ENCODE results near the gene MYO7B.
"Not testable (repeated sequence)": the region's sequence is repeated elsewhere in the genome, so short reads cannot be mapped to it uniquely, and the experiment has no call there.

The MYO7B gene

DNA sequence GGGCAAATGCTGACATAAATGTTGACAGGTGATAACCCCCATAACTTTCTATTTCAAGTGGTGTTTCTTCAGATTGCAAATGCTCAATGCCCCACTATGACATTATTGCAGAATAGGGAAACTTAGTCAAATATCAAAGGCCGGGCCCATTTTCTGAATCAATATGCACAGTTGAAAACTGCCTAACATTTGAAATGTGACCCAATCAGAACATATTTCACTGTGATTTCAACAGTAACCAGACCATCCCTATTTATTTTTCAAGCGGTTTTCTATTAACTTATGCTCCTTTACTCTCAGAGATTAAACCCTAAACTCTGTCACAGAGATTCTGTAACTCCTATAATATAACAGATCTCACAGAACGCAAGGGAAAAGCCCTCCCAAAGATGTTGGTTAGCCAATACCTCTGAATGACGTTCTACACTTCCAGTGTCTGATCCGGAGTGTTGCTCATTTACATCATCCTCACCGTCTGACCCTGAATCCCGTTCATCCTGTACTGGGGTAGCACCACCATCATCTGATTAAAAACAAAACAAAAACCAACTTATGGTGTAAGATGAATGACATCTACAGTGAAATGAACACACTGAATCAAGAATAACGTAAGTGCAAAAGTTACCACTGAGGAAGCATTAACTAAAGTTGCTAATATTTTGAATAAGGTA lies 12.1 kb upstream of the MYO7B start:
- DNase-seq (ENCODE audit: low read depth in 4 of 4, low spot score in 1 of 4) = no peak

DNA sequence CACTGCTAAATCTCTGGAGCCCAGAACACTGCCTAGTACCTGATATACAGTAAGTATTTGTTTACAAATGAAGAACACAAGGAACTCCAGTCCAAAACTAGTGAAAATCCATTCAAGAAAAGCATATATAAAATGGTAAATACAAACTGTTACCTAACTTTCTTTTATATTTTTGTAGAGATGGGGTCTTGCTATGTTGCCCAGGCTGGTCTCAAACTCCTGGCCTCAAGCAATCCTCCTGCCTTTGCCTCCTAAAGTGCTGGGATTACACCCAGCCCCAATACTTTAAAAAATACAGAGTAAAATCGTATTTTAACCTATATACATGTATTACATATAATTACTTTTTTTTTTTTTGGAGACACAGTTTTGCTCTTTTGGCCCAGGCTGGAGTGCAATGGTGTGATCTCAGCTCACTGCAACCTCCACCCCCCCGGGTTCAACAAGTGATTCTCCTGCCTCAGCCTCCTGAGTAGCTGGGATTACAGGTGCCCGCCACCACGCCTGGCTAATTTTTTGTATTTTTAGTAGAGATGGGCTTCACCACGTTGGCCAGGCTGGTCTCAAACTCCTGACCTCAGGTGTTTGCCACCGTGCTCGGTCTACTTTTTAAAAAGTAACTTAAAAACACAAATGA lies 11.2 kb upstream of the MYO7B start:
- DNase-seq (ENCODE audit: low read depth in 4 of 4, low spot score in 1 of 4) = not testable (repeated sequence)

DNA sequence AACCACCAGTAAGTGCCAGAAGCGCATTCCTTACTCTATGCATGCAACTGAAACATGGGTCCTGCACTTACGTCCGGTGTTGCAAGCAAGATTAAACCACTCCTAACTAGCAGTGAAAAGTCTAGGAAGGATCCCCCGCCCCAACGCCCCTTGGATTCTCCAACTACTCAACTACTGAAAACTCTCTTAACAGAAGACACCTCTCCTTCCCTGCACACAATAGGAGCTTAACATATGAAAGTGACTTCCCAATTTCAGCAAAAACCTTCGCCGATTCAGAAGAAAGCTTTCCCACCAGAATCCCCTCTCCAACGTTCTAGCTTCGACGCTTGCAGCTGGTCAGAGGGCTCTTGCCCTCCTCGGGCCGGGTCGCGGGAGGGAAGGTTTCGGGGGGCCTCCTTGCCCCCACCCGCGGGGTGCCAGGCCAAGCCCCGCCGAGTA lies 9.8 kb upstream of the MYO7B start:
- no peak for DNase-seq (ENCODE audit: low read depth in 4 of 4, low spot score in 1 of 4)

DNA sequence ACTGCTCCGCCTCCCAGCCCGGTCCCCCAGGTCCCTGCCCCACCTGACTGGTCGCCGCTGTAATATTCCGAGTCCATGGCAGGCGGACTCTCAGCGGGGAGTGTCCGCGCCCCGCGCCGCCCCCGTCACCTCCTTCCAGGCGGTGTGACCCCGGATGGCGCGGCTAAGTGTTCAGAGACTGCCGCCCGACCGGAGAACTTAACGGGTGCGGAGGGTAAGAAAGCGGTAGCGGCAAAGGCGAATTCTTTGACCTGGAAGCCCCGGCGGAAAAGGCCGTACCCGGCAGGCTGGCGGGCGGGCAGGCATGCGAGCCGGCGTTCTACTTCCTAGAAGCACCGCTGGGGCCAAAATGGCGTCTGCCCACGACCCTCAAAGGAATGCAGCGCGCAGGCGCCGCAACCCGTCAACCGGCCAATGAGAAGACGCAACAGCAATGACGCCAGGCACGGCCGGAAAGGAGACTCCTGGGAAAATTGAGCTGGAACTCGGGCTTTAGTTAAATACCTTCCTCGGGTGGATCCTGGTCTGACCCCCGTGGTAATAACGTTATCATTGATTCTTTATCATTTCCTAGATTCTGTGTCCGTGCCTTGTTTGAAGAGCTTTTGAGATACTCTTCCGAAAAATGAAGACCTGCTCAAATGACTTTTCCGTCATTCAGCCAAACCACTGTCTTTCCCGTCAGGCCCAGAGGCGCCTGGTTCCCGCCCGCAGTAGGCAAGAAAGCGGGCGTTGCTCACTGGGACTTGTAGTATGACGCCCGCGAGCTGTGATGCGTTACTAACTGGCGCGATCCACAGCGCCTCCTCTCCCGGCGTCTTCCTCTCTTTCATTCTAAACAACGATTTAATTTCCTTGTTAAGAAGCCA lies 9.1 kb upstream of the MYO7B start, which contains the start of gene IWS1:
Gene IWS1, minus strand, starts transcription at position 358 of the 869 bp plus-strand sequence. Its CDS starts 281 bp downstream, at position 77.
- peak; percentile 74 to 89 (median 84) for DNase-seq (ENCODE audit: low read depth in 4 of 4, low spot score in 1 of 4)

DNA sequence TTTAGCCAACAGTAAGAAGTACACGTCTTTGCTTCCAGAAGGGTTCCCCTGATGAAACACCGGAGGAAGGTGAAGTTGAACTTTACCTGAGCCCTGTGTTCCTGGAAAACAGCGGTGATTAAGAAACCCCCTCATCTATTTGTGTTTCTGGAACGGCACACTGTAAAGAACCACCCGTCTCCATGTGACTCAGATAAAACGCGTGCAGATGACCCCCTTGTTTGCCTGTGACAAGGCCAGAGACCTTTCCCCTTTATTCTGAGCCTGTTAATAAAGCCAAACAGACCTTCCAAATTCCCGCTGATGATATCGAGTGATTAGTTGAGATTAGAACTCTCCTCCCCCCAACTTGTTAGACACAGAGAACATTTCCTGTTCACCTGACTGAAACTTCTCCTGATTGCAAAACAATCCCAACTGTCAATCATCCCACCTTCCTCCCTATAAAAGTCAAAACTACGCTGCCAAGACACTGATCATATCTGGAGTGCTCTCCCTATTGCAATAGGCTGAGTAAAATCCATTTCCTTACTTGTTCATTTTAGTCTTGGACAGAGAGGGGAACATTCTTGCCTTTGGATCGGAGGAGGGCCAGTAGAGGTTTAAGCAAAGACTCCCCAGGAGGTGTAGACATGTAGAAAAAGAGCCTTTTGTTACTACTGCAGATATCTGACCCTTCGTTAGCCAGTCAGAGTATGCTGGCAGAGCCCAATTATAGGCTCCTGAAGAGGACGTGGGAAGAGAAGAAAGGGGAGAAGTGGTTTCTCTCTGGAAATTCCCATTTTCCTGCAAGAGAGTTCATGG lies 8.3 kb upstream of the MYO7B start:
- peak in 1 of 4 experiments; percentile 5 for DNase-seq (ENCODE audit: low read depth in 4 of 4, low spot score in 1 of 4)

DNA sequence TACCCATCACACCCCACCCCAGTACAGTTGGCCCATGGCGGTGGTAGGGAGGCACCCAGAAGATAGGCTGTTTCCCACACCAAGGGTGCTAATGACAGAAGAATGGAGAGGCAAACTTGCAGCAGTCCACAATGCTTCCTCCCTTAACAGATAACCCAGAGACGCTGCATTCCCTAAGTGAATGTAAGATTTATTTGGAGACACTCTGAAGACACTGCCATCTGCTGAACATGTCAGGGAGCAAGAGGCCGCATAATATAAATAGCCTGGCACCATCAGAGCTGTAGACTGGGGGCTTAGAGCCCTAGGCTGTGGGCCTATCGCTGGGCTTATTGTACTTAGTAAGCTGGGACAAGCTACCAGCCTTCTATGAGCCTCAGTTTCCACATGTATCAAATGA lies 7.0 kb upstream of the MYO7B start:
- DNase-seq (ENCODE audit: low read depth in 4 of 4, low spot score in 1 of 4) = no peak

DNA sequence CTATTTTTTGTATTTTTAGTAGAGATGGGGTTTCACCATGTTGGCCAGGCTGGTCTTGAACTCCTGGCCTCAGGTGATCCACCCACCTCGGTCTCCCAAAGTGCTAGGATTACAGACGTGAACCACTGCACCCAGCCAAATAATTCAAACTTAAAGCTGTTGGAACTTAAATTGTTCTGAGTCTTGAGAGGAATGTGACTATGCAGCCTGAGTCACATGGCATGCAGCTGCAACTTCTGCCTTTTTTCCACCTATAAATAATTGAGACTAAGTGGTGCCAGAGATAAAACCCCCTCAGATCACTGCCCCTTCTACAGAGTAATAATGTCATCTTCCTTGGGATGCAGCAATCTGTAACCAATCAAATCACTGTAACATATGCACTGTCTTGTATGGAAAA lies 6.1 kb upstream of the MYO7B start:
- not testable (repeated sequence) for DNase-seq (ENCODE audit: low read depth in 4 of 4, low spot score in 1 of 4)

DNA sequence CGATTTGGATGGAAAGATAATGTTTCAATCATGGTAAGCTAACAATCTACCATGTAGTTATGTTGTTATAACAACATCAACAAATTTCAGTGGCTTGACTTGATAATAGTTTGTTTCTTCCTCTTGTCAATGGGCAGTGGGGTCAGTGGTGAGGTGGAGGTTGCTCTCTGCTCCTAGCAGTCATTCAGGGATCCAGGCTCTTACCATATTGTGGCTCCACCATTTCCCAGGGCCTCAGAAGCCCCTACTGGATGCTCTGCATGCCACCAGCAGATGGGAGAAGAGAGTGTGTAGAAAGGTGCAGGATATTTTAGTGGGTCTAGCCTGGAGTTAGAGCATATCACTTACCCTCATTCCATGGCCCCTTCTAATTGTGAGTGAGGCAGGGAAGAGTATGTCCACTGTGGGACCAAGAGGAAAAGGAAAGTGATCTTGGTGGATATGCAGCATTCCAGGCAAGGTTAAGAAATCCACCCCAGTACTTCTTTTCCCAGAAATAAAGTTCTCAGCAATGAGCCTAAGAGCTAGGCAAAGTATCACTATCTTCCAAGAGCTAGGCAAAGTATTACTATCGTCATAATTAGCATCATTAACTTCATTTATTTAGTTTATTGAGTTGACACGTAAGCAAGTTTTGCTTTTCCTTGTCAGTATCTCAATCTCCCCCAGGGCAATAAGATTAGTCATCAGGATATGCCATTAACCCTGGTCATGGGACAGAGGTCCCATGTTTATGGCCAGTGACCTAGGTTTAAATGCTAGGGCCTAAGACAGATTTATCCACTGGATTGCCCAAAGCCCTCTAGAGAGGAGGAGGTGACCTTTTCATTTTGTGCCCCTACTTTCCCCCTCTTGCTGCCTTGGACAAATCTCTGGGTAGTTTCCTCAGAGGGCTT lies 5.0 kb upstream of the MYO7B start:
- DNase-seq (ENCODE audit: low read depth in 4 of 4, low spot score in 1 of 4) = no peak

DNA sequence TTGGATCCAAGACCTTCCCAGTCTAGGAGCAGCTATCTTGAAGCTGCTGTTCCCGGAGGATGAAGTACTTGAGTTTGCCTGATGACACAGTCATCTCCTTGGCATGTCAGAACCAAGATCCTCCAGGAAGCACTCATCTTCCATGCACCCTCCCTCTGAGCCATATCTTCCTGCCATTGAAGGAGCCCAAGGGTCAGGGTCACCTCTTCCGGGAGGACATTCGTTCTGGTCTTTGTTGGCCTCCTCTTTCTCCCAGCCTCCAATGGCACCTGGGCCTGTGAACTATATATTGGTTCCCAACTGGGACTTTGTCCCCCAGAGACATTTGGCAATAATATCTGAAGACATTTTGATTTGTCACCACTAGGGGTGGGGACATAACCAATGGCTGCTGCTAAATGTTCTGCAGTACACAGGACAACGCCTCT lies 4.2 kb upstream of the MYO7B start:
- no peak for DNase-seq (ENCODE audit: low read depth in 4 of 4, low spot score in 1 of 4)

DNA sequence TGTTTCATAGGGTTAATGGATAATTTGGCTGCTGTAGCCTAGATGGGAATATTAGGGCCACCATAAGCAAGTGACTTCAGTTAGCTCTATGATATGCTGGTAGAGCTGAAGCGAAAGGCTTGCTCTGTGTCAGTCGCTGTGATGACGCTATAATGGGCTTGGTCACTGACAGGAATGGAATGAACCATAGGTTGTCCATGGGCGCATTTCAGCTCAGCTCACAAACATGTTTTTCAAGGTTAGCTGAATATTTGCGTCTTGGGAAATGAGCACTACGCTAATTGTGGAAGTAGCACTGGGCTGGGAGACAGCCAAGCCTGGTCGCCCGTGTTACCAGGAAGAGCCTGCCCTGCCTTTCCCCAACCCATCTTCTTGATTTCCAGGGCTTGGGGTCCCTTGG lies 3.2 kb upstream of the MYO7B start:
- DNase-seq (ENCODE audit: low read depth in 4 of 4, low spot score in 1 of 4) = no peak

DNA sequence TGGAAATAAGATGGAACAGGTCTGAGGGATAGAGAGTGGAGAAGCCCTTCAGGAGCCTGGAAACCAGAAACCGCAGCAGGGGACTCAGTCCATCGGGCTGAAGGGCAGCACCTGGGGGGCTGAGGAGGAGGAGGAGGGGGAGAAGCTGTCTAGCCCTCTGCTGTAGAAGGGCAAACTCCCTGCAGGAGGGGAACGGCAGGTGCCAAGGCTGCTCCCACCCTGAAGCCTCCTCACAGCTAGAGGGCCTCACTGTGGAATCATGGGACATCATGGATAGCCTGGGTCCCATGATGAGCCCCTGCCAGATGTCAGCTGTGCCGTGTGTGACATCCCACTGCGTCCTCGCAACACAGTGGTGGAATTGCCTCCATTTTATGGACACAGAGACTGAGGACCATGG lies 435 bp downstream of the MYO7B start:
- DNase-seq (ENCODE audit: low read depth in 4 of 4, low spot score in 1 of 4) = no peak

DNA sequence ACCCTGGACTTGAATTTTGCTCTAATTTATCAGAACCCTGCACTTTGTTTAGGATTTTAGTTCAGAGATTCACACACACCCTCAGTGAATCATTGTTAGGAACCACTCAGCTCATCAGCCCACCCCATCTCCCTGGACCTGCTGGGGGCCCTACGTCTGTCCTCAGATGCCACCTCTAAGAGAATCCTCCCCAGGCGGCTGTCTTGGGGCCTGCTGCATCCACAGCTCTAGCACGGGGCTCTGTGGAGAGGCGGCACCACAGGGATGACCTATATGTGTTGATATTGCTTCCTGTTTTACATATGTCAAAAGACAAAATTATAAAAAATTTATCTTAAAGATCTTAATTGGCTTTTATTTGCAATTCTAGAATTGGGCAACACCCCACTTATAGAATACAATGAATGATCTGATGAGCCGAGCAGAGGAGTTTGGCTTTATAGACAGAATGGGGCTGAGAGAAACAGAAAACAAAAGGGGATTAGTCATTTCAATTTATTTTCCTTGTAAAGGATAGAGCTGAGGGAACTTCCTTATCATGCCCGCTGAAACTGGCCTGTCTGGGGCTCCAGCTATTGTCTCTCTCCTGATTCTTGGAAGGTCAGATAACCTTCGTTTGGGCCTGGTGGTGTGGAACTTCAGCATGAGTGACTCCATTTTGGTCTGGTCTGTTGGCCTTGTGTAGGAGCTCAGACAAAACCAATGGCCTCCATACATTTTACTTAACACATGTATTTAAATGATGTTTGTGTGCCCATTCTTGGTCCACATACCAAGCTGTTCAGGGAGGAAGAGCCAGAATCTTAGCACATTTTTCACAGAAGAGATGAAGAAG lies 1.4 kb downstream of the MYO7B start:
- no peak for DNase-seq (ENCODE audit: low read depth in 4 of 4, low spot score in 1 of 4)

DNA sequence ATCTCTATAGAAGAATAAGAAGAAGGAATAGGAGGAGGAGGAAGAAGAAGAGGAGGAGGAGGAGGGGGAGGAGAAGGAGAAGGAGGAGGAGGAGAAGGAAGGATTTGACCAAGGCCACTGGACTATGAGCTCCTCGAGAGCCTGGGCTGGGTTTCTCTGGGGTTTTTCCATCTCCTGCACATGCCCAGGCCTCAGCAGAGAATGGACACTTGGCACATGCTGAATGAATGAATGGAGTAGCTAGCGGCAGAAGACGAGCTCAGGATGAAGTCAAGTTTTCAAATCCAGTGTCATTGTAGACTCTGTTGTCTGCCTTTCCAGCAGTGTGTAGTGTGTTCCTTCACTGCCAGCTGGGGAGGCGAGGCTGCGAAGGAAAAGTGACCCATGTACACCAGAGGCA lies 2.2 kb downstream of the MYO7B start:
- DNase-seq (ENCODE audit: low read depth in 4 of 4, low spot score in 1 of 4) = no peak

DNA sequence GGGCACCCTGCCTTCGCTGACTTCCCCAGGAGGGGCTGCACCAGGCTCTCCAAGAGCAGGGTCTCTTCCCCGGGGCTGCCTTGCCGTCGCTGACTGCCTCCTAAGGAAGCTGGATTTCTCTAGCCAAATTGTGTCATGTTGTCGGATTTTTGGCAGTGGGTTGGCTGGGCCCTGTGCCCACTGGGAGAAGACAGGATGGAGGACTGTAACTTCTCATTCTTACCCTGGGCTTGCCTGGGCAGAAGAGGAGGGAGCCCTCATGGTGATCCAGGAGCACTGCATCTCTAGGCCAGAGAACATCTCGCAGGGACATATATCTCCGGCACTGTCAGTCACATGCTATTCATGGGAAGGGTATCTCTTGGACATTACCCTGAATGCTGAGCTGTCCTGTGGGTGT lies 6.3 kb downstream of the MYO7B start:
- DNase-seq (ENCODE audit: low read depth in 4 of 4, low spot score in 1 of 4) = no peak

DNA sequence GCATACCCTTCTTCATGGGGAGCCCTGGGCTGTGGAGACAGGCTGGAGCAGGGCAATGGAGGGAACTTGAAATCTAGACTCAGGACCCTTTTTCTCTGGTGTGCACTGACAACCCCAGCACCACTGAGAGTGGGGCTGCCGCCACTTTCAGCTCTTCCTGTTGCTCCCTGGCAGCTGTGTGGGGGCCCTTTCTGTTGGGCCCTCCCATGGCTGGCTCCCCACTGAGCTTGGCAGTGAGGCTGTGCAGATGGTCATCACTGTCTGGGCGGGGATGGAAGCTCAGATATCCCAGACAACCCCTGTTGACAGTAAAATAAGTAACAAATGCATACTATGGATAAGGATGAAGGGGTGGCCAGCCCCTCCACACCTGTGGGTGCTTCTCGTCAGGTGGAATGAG lies 6.7 kb downstream of the MYO7B start:
- DNase-seq (ENCODE audit: low read depth in 4 of 4, low spot score in 1 of 4) = no peak

DNA sequence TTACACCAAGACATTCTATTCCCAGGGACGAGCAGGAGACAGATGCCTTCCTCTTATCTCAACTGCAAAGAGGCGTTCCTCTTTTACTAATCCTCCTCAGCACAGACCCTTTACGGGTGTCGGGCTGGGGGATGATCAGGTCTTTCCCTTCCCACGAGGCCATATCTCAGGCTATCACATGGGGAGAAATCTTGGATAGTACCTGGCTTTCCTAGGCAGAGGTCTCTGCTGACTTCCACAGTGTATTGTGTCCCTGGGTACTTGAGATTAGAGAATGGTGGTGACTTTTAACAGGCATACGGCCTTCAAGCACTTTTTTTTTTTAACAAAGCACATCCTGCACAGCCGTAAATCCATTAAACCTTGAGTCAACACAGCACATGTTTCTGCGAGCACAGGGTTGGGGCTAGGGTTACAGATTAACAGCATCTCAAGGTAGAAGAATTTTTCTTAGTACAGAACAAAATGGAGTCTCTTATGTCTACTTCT lies 7.6 kb downstream of the MYO7B start:
- DNase-seq (ENCODE audit: low read depth in 4 of 4, low spot score in 1 of 4) = not testable (repeated sequence)

DNA sequence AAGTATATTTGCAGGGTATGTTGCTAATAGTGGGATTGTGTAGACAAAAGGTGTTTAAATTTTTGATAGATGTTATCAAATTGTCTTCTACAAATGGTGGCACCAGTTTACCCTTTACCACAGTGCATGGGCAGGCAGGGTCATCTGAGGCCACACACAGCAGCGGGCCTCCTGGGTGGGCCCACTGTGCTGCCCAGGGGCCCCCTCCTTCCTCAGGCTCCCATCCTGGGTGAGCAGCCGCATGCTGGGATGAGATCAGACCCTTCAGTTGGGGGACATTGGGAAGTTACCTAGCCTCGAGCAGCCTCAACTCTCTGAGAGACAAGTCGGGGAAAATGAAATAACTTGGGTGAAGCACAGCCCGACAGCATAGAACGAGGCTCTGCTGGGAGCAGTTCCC lies 9.7 kb downstream of the MYO7B start:
- DNase-seq (ENCODE audit: low read depth in 4 of 4, low spot score in 1 of 4) = no peak

DNA sequence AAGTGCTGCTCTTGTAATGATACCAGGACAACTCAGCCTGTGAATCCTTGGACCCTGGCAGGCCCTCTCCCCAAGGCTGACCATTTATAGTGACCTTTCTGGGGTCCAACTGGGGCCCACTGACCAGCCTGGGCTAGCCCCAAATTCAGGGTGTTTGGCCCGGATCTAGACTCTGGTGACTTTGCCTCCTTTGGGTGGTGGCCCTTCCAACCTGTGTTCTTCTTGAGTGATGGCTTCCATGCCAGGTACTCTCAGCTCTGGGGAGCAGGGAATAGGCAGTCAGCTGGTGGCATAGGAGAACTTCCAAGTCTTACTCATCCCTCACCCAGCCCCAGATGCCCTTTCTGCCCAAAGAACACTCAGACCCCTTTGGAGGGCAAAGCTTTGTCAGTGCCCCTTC lies 10.3 kb downstream of the MYO7B start:
- DNase-seq (ENCODE audit: low read depth in 4 of 4, low spot score in 1 of 4) = no peak

DNA sequence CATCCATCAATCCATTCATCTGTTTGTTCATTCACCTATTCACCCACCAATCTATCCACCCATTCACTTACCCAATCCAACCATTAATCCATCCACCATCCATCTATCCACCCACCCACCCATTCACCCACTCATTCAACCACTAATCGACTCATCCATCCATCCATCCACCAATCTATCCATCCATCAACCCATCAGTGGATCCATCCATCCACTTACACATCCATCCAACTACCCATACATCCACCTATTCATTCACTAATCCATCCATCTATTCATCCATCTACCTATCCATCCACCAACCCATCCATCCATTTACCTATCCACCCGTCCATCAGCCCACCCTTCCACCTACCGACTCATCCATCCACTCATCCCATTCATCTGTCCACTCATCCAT lies 11.3 kb downstream of the MYO7B start:
- no peak for DNase-seq (ENCODE audit: low read depth in 4 of 4, low spot score in 1 of 4)

All from stimulated activated CD4-positive, alpha-beta T cell treated with anti-CD3 and anti-CD28 coated beads, Interleukin-1b, Interleukin-23, amount 100 ng/mL, for 24 hours (primary cell).